NCI-H2227 (cell line): ENCODE measurements around the gene ATAT1.

Source experiments
- DNase-seq: peaks from one replicate; lab custom pipeline; 2025; ENCODE audit not compliant: unreplicated experiment; lab: John Stamatoyannopoulos, UW

ATAT1 gene

GRCh38 chr6:30613251-30614043, 13.2 kb upstream of the ATAT1 start:
- no peak for DNase-seq

- peak; percentile 59 for DNase-seq
Observed at GRCh38 chr6:30614044-30614842, 12.4 kb upstream of the ATAT1 start.

- DNase-seq = peak; percentile 98
Observed at GRCh38 chr6:30614843-30615218, 11.8 kb upstream of the ATAT1 start.

GRCh38 chr6:30615219-30615957, 11.3 kb upstream of the ATAT1 start:
- peak; percentile 82 for DNase-seq

- peak; percentile 75 for DNase-seq
Observed at GRCh38 chr6:30615958-30616810, 10.5 kb upstream of the ATAT1 start.

GRCh38 chr6:30616811-30617564, 9.7 kb upstream of the ATAT1 start, which contains the start of gene PPP1R10:
Gene PPP1R10 (minus strand): TSS chr6:30617243. CDS start chr6:30609944, 7,299 bp downstream.
- DNase-seq = peak; percentile 100

- DNase-seq = peak; percentile 98
Observed at GRCh38 chr6:30617565-30618269, 9.0 kb upstream of the ATAT1 start, which contains the start of gene MRPS18B. Gene MRPS18B (plus strand): TSS chr6:30617840. CDS start chr6:30617866, 26 bp downstream.

- no peak for DNase-seq
Observed at GRCh38 chr6:30618270-30618797, 8.3 kb upstream of the ATAT1 start.

GRCh38 chr6:30619561-30619960, 7.1 kb upstream of the ATAT1 start:
- no peak for DNase-seq

- no peak for DNase-seq
Observed at GRCh38 chr6:30625511-30625910, 1.2 kb upstream of the ATAT1 start.

- DNase-seq = no peak
Observed at GRCh38 chr6:30635834-30636233, 9.2 kb downstream of the ATAT1 start.

GRCh38 chr6:30640481-30640880, 13.8 kb downstream of the ATAT1 start:
- DNase-seq = no peak

GRCh38 chr6:30641048-30641447, 14.4 kb downstream of the ATAT1 start:
- no peak for DNase-seq

GRCh38 chr6:30643656-30644055, 17.0 kb downstream of the ATAT1 start:
- DNase-seq = no peak

- DNase-seq = no peak
Observed at GRCh38 chr6:30644769-30645168, 18.1 kb downstream of the ATAT1 start.

- DNase-seq = peak; percentile 34
Observed at GRCh38 chr6:30645989-30646388, 19.3 kb downstream of the ATAT1 start.

GRCh38 chr6:30646450-30647241, 20.0 kb downstream of the ATAT1 start, which contains the start of gene C6orf136:
Gene C6orf136 (plus strand): TSS chr6:30647133. CDS start chr6:30647232, 99 bp downstream.
- DNase-seq = peak; percentile 96
